ENCODE measurements around the gene ANXA4. TPM values are rescaled to one million over a fixed set of nuclear protein-coding genes. Genes with fewer than 3 reads are reported as not detected.
A peak's percentile ranks its signal among the peaks of the same experiment; 100 is the strongest.

Gene ANXA4
- total RNA-seq, 1 donor from 2014 or later: 250 TPM

DNA sequence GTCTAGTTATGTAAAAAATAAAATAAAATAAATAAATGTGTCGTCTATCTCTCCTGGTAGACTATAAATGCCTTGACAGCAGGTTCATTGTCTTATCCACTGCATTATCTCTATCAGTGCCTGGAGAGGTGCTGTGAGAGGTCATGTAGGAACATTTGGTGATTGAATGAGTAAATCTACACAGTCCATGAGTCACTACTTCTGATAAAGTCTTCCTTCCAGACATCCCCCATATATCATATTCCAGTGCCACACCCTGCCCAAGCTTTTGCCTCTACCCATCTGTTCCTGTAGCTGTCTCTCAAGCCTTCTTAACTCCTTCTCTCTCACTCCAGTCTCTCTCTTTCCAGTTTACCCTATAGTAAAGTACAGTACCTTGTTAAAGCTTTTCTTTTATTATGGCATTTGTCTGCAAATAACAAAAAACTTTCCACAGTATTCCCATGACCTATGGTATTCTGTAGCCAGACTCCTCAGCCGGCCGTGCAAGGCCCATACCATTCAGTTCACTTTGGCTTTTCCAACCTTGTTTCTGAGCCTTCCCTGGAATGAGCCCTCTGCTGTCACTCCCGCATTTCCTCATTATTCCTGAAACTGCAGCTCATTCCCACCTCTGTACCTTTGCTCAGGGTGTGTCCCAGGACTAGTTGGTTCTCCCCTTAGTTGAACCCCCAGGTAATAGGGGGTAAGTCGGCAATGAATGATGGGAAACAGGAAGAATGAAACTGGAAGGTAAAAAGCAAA lies 37.5 kb downstream of the ANXA4 start:
- Mint-ChIP-seq H3K27ac (peak overlapping the region; percentile 99), H3K36me3 (ENCODE audit: insufficient read depth) (peaks cover 41% of the 10 kb centered on the region), H3K9me3 (ENCODE audit: low read depth) (peaks cover 17% of the 10 kb centered on the region), H3K4me1 (ENCODE audit: low read depth) (peaks cover 56% of the 10 kb centered on the region), H3K27me3 (no peaks in the 10 kb centered on the region), H3K4me3 (ENCODE audit: low read depth) (peak overlapping the region; percentile 6)
- no peak for DNase-seq (ENCODE audit: low spot score, unreplicated experiment)
- TF ChIP-seq, protein P1, sequence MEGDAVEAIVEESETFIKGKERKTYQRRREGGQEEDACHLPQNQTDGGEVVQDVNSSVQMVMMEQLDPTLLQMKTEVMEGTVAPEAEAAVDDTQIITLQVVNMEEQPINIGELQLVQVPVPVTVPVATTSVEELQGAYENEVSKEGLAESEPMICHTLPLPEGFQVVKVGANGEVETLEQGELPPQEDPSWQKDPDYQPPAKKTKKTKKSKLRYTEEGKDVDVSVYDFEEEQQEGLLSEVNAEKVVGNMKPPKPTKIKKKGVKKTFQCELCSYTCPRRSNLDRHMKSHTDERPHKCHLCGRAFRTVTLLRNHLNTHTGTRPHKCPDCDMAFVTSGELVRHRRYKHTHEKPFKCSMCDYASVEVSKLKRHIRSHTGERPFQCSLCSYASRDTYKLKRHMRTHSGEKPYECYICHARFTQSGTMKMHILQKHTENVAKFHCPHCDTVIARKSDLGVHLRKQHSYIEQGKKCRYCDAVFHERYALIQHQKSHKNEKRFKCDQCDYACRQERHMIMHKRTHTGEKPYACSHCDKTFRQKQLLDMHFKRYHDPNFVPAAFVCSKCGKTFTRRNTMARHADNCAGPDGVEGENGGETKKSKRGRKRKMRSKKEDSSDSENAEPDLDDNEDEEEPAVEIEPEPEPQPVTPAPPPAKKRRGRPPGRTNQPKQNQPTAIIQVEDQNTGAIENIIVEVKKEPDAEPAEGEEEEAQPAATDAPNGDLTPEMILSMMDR (IDR thresholded peaks at IDR 0.05; ENCODE audit: unreplicated experiment): no peak

DNA sequence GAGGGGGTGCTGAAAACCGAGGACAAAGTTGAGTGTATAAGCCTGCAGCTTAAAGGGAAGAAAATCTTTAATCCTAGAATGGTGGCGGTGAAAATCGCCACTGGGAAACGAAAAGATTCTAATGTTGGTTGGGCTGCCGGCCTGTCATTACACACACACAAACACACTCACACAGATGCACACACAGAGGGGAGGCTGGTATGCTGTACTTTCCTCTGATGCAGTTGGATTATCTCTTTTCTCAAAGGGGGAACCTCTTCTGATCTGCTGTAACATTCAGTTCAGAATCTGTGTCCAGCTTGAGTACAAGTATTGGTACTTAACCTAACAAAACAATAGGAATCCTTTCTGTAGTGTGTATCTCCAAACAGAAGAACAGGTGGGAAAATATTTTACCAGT lies 39.0 kb downstream of the ANXA4 start:
- Mint-ChIP-seq H3K9me3 (ENCODE audit: low read depth) (peaks cover 12% of the 10 kb centered on the region), H3K4me3 (ENCODE audit: low read depth) (peak overlapping the region; percentile 47), H3K27me3 (no peaks in the 10 kb centered on the region), H3K27ac (peak overlapping the region; percentile 99), H3K4me1 (ENCODE audit: low read depth) (peaks cover 62% of the 10 kb centered on the region), H3K36me3 (ENCODE audit: insufficient read depth) (peaks cover 37% of the 10 kb centered on the region)
- TF ChIP-seq, protein P1 (IDR thresholded peaks at IDR 0.05; ENCODE audit: unreplicated experiment): no peak
- DNase-seq (ENCODE audit: low spot score, unreplicated experiment): no peak

DNA sequence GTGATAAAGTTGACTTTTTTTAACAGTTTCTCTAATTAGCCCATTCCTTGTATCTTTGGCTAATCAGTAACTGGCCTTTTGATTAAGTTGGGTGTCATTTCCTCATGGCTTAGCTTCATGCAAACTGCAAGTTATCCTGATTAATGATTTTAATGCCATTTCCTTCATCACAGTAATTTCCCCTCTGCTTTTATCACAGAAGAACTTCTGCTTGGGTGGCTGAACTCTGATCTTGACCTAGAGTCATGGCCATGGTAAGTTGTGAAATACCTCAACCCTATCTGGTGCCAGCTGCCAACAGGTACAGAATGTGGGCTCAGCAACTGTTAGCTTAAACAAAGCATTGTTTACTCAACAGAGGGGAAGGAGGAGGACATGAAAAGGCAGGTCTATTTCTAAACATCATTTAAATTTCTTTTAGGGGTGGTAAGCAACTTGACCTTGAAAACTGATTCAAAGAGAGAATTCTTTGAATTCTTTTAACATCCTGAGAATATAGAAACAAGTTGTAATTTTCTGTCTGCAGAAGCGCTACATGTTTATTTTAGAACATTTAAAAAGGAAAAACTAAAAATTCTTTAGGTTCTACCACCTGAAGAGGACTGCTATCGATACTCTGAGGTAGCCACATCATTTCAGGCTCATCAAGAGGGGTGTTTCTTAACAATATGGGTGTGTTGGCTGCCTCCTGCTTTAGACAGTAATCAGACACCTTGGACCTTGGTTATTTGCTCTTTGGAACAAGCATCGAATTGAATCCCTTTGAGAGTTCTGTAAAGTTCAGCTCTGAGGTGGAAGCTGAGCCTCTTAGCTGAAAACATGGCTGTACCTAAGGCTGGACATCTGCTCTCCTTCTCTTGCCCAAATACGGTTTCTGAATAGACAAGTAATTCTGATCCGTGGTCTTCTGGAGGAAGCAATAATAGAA lies 39.7 kb downstream of the ANXA4 start:
- H3K4me1 Mint-ChIP-seq (ENCODE audit: low read depth): peaks cover 66% of the 10 kb centered on the region
- peaks cover 36% of the 10 kb centered on the region for H3K36me3 Mint-ChIP-seq (ENCODE audit: insufficient read depth)
- DNase-seq (ENCODE audit: low spot score, unreplicated experiment): no peak
- TF ChIP-seq, protein P1 (IDR thresholded peaks at IDR 0.05; ENCODE audit: unreplicated experiment): no peak
- H3K4me3 Mint-ChIP-seq (ENCODE audit: low read depth): peak overlapping the region; percentile 10
- peak overlapping the region; percentile 99 for H3K27ac Mint-ChIP-seq
- no peaks in the 10 kb centered on the region for H3K27me3 Mint-ChIP-seq
- H3K9me3 Mint-ChIP-seq (ENCODE audit: low read depth): peaks cover 8% of the 10 kb centered on the region

DNA sequence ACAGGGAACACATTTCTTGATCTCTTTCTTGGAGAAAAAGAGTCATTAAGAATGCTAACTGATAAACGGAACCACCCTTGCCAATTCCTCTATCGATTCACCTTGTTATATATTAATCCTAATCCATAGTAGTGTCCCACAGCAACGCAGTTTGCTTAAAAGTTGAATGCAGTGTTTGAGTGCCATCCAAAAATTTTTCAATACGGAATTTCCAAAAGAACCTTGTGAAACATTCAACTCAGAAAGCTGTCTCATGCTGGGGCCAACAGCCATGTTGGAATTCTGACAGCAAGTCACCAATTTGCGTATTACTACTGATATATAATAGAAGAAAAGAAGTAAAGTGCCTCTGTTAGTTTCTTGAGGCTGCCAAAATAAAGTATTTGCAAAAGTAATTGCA lies 42.3 kb downstream of the ANXA4 start:
- H3K27me3 Mint-ChIP-seq: no peaks in the 10 kb centered on the region
- peaks cover 67% of the 10 kb centered on the region for H3K4me1 Mint-ChIP-seq (ENCODE audit: low read depth)
- DNase-seq (ENCODE audit: low spot score, unreplicated experiment): no peak
- TF ChIP-seq, protein P1 (IDR thresholded peaks at IDR 0.05; ENCODE audit: unreplicated experiment): no peak
- H3K9me3 Mint-ChIP-seq (ENCODE audit: low read depth): peaks cover 7% of the 10 kb centered on the region
- no peak overlapping the region for H3K4me3 Mint-ChIP-seq (ENCODE audit: low read depth)
- H3K27ac Mint-ChIP-seq: peak overlapping the region; percentile 96
- peaks cover 39% of the 10 kb centered on the region for H3K36me3 Mint-ChIP-seq (ENCODE audit: insufficient read depth)

DNA sequence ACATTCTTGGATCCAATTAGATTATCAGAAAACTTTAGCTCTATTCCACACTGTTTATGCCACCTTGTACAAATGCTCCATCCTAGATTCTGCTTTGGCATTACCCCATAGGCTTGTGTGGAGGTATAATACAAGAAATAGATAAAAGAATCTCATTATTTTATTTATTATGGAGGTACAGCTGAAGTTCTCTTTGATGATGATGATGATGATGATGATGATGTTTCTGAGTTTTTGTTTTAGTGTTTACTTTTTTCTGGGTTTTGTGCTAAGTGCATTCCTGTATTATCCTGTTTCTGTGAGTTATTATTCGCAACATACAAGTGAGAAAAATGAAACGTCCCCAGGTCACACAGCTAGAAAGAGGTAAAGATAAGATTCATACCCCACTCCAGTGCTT lies 43.4 kb downstream of the ANXA4 start:
- no peaks in the 10 kb centered on the region for H3K27me3 Mint-ChIP-seq
- H3K4me3 Mint-ChIP-seq (ENCODE audit: low read depth): no peak overlapping the region
- DNase-seq (ENCODE audit: low spot score, unreplicated experiment): no peak
- peak overlapping the region; percentile 57 for H3K27ac Mint-ChIP-seq
- peaks cover 69% of the 10 kb centered on the region for H3K4me1 Mint-ChIP-seq (ENCODE audit: low read depth)
- peaks cover 4% of the 10 kb centered on the region for H3K9me3 Mint-ChIP-seq (ENCODE audit: low read depth)
- TF ChIP-seq, protein P1 (IDR thresholded peaks at IDR 0.05; ENCODE audit: unreplicated experiment): no peak
- peaks cover 41% of the 10 kb centered on the region for H3K36me3 Mint-ChIP-seq (ENCODE audit: insufficient read depth)
